ENCODE results near the gene RCSD1. TPM values are rescaled to one million over a fixed set of nuclear protein-coding genes. Genes with fewer than 3 reads are reported as not detected.

RCSD1 gene
- total RNA-seq, 1 donor: 1.3 TPM

- no peak for DNase-seq (ENCODE audit: low read depth)
- H3K4me3 ChIP-seq (ENCODE audit: low read depth, low read length): no peak overlapping the region
- TF ChIP-seq, protein P1, sequence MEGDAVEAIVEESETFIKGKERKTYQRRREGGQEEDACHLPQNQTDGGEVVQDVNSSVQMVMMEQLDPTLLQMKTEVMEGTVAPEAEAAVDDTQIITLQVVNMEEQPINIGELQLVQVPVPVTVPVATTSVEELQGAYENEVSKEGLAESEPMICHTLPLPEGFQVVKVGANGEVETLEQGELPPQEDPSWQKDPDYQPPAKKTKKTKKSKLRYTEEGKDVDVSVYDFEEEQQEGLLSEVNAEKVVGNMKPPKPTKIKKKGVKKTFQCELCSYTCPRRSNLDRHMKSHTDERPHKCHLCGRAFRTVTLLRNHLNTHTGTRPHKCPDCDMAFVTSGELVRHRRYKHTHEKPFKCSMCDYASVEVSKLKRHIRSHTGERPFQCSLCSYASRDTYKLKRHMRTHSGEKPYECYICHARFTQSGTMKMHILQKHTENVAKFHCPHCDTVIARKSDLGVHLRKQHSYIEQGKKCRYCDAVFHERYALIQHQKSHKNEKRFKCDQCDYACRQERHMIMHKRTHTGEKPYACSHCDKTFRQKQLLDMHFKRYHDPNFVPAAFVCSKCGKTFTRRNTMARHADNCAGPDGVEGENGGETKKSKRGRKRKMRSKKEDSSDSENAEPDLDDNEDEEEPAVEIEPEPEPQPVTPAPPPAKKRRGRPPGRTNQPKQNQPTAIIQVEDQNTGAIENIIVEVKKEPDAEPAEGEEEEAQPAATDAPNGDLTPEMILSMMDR (IDR thresholded peaks at IDR 0.05; ENCODE audit: insufficient read depth, low read depth, low read length): no peak
These were observed 60.0 kb downstream of the RCSD1 start for GRCh38 chr1:167690053-167690452.

DNA sequence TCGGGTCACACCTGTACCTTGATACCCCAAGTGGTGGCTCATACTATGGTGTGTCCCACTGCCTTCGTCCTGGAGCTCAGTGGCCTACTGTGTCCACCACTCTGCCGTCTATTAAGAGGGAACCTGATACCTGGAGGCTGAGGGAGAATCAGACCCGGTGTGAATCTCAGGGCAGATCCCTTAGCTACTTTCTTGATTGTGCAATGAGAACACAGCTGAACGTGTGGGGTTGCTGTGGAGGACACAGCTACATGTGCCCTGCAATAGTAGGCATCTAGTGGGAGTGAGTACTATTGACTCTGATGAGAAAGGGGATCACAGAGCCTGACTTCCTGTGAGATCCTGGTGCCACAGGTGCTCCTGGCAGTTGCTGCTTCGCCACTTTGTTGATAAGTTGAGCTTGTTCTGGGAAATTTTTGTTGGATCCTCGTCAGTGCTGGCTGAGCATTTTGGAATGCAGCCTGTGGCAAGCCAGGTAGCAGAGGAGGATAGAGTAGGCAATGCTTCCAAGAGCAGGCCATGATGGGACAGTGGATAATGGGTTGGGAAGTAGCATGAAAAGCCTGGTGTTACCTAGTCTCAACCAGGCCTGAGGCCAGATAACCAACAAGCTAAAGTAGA is 63.5 kb downstream of the RCSD1 start:
- no peak overlapping the region for H3K4me3 ChIP-seq (ENCODE audit: low read depth, low read length)
- no peak for DNase-seq (ENCODE audit: low read depth)
- TF ChIP-seq, protein P1 (IDR thresholded peaks at IDR 0.05; ENCODE audit: insufficient read depth, low read depth, low read length): no peak

DNA sequence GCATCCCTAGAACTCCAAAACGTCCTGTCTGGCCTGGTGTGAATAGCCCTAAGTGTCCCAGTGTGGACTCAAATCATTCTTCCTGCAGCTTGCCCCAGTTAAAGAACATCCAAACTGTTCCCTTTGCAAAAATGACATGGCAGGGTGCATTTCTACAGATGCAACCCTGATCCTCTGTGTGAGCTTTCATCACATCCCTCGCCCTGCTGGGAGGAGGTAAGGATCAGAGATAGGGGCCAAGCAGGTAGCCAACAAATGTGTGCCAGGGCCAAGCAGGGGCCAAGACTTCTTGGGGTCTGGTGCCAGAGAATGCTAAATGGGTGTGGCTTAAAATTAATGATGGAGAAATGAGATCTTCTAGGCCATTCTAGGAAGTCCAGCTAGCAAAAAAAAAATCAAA is 64.7 kb downstream of the RCSD1 start:
- TF ChIP-seq, protein P1 (IDR thresholded peaks at IDR 0.05; ENCODE audit: insufficient read depth, low read depth, low read length): no peak
- no peak overlapping the region for H3K4me3 ChIP-seq (ENCODE audit: low read depth, low read length)
- no peak for DNase-seq (ENCODE audit: low read depth)

- DNase-seq (ENCODE audit: low read depth): no peak
- no peak overlapping the region for H3K4me3 ChIP-seq (ENCODE audit: low read depth, low read length)
- TF ChIP-seq, protein P1 (IDR thresholded peaks at IDR 0.05; ENCODE audit: insufficient read depth, low read depth, low read length): no peak
These were observed 65.1 kb downstream of the RCSD1 start for GRCh38 chr1:167695147-167695546.

- DNase-seq (ENCODE audit: low read depth): no peak
- H3K4me3 ChIP-seq (ENCODE audit: low read depth, low read length): no peak overlapping the region
- TF ChIP-seq, protein P1 (IDR thresholded peaks at IDR 0.05; ENCODE audit: insufficient read depth, low read depth, low read length): no peak
These were observed 65.9 kb downstream of the RCSD1 start for GRCh38 chr1:167695756-167696561.

DNA sequence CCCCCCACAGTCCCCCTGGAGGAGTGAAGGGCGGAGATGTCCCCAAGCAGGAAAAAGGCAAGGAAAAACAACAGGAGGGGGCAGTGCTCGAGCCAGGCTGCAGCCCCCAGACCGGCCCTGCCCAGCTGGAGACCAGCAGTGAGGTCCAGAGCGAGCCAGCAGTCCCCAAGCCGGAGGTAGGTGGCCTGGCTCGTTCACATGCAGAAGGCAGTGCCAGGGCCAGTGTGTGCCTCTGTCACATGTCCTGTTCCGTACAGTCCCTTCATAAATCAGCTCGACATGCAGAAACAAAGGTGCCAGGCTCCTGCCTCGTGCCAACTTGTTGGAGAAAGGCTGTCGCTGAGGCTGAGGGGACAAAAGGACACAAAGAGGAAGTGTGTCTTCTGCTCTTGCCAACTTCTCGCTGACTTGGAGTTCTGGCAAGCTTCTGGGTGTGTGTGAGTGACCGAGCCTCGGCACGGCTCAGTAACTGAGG is 67.7 kb downstream of the RCSD1 start:
- TF ChIP-seq, protein P1 (IDR thresholded peaks at IDR 0.05; ENCODE audit: insufficient read depth, low read depth, low read length): no peak
- H3K4me3 ChIP-seq (ENCODE audit: low read depth, low read length): no peak overlapping the region
- DNase-seq (ENCODE audit: low read depth): no peak
